Esophagus muscularis mucosa (tissue), 4 donors: ENCODE results near the gene DIRAS2. TPM values are rescaled to one million over a fixed set of nuclear protein-coding genes. Genes with fewer than 3 reads are reported as not detected.

Source experiments
- DNase-seq: peaks from one replicate; pipeline ENCODE4 v3.0.0-alpha.2; 2017; ENCODE audit errors: extremely low spot score
- H3K27ac ChIP-seq, 4 donors: fragments of 200-600 bp; sonication (generic); replicated peaks in 1 of 4; 1 replicate in 3 of 4; 2 replicates in 1 of 4; pipeline ENCODE4 v1.5.1; 2016 to 2019; ENCODE audit warnings: mild to moderate bottlenecking in 1 of 4
- H3K27me3 ChIP-seq, 4 donors: fragments of 200-600 bp; sonication (generic); one replicate each; pipeline versions ENCODE4 v1.5.1 to v1.6.0; 2016 to 2019
- H3K36me3 ChIP-seq, 4 donors: fragments of 200-600 bp; sonication (generic); one replicate each; pipeline ENCODE4 v1.5.1; 2016 to 2019
- H3K4me1 ChIP-seq, 4 donors: fragments of 200-600 bp; sonication (generic); one replicate each; pipeline ENCODE4 v1.5.1; 2016 to 2019
- H3K4me3 ChIP-seq, 4 donors: fragments of 200-600 bp; sonication (generic); 1 replicate in 2 of 4; 2 replicates in 2 of 4; pipeline ENCODE4 v1.5.1; 2016 to 2019; ENCODE audit warnings: mild to moderate bottlenecking in 4 of 4, moderate library complexity in 1 of 4
- H3K9me3 ChIP-seq, 4 donors: fragments of 200-600 bp; sonication (generic); 1 replicate in 3 of 4; 2 replicates in 1 of 4; pipeline ENCODE4 v1.5.1; 2016 to 2019
- CTCF ChIP-seq, 3 experiments: fragments of 200-600 bp in 2 of 3; fragments of 450-650 bp in 1 of 3; sonication (generic) in 2 of 3; IDR thresholded peaks; one replicate each; pipeline ENCODE4 v1.5.1; 2017 to 2019; ENCODE audit warnings: antibody characterized with exemption in 3 of 3, mild to moderate bottlenecking in 2 of 3, moderate library complexity in 1 of 3
- EP300 ChIP-seq: sonication (generic); formaldehyde crosslinking; IDR thresholded peaks from one replicate; pipeline ENCODE4 v1.6.1; 2017; ENCODE audit warnings: antibody characterized with exemption
- POLR2A ChIP-seq: fragments of 450-650 bp; IDR thresholded peaks from one replicate; pipeline ENCODE4 v1.6.1; 2017; ENCODE audit warnings: antibody characterized with exemption, moderate library complexity, mild to moderate bottlenecking, low read depth
- POLR2AphosphoS5 ChIP-seq, 2 donors: sonication (generic); formaldehyde crosslinking; IDR thresholded peaks; one replicate each; pipeline ENCODE4 v1.6.1; 2017; ENCODE audit warnings: antibody characterized with exemption in 2 of 2
- WGBS: methylation state at CpG from one replicate; pipeline ENCODE4 v1.1.5; 2018; 5-methylcytosine and 5-hydroxymethylcytosine counted together
- intact Hi-C: fragments of 100-400 bp; cut with DNase I; formaldehyde crosslinking; loops from one replicate; pipeline ENCODE4 v1.15.1; 2023
- total RNA-seq, 4 donors: library from RNA; depleted of rRNA; stranded (reverse); fragments of >200 nt; gene quantifications; one replicate each; pipeline versions ENCODE4 v1.1.0 to v1.2.1, GENCODE V29; 2016

DIRAS2 gene
- under 1 TPM in 1 of 4 donors, not detected in 3; 0.17 TPM for total RNA-seq

- Histone ChIP-seq H3K36me3 (no peaks in the 10 kb centered on the region), H3K4me3 (peak within 1 kb of the TSS; percentile 49 to 53 (median 52)), H3K4me1 (peaks cover 0 to 14% (median 14%) of the 10 kb centered on the region in 4 donors), H3K27ac (no peak within 1 kb of the TSS), H3K27me3 (peaks cover 0 to 65% (median 20%) of the 10 kb centered on the region in 4 donors), H3K9me3 (no peaks in the 10 kb centered on the region)
- intact Hi-C loops, result no loop called here
- WGBS, result 25% methylated on average over 13 of the region's 53 CpGs
- DNase-seq, result no peak
- TF ChIP-seq POLR2AphosphoS5 (IDR thresholded peaks at IDR 0.05), result no peak
- no peak for TF ChIP-seq EP300
- no peak for TF ChIP-seq POLR2A
- TF ChIP-seq CTCF (IDR thresholded peaks at IDR 0.05), result peak; percentile 25 to 30 (median 30)
Measured at GRCh38 chr9:90642570-90643539, at the start of gene DIRAS2. Gene DIRAS2 (minus strand): TSS chr9:90642824. CDS start chr9:90613827, 28,997 bp downstream.

- no peak overlapping the region for H3K27ac ChIP-seq
- H3K4me3 ChIP-seq, result no peak overlapping the region
- peak; percentile 42 for DNase-seq
- WGBS, result 69% methylated on average over 5 of the region's 5 CpGs
- TF ChIP-seq EP300 (no peak), POLR2A (no peak), POLR2AphosphoS5 (IDR thresholded peaks at IDR 0.05) (no peak), CTCF (IDR thresholded peaks at IDR 0.05) (no peak)
- H3K9me3 ChIP-seq, result no peaks in the 10 kb centered on the region
- no peaks in the 10 kb centered on the region for H3K4me1 ChIP-seq
- H3K27me3 ChIP-seq, result peaks cover 0 to 8% (median 0%) of the 10 kb centered on the region in 4 donors
- no peaks in the 10 kb centered on the region for H3K36me3 ChIP-seq
- intact Hi-C loops, result no loop called here
Measured at GRCh38 chr9:90684736-90685135, 42.1 kb upstream of the DIRAS2 start.

DNA sequence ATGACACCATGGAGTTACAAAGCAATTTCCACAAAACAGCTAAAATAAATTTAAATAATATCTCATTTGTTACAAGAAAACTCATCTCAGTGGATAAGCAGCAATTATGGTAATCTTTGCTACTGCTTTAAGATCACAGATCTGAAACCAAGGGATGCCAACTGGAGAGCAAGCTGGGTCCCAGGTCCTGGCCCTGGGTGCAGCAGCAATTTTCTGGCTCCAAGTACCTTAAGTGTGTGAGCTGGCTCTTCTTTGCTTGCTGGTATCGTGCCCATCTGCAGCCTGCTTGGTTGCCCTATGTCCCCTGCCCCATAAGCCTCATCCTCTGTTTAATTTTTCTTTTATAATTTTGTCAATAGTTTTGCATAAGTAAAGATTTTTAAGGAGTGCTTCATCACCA is 41.5 kb upstream of the DIRAS2 start:
- TF ChIP-seq CTCF (IDR thresholded peaks at IDR 0.05) (no peak), POLR2A (no peak), EP300 (no peak)
- DNase-seq, result no peak
- H3K27me3 ChIP-seq, result peaks cover 0 to 8% (median 0%) of the 10 kb centered on the region in 4 donors
- no peaks in the 10 kb centered on the region for H3K9me3 ChIP-seq
- WGBS, result 75% methylated on average over 1 of the region's 1 CpG
- H3K4me3 ChIP-seq, result no peak overlapping the region
- no peaks in the 10 kb centered on the region for H3K4me1 ChIP-seq
- no peaks in the 10 kb centered on the region for H3K36me3 ChIP-seq
- H3K27ac ChIP-seq, result no peak overlapping the region
- intact Hi-C loops, result no loop called here

DNA sequence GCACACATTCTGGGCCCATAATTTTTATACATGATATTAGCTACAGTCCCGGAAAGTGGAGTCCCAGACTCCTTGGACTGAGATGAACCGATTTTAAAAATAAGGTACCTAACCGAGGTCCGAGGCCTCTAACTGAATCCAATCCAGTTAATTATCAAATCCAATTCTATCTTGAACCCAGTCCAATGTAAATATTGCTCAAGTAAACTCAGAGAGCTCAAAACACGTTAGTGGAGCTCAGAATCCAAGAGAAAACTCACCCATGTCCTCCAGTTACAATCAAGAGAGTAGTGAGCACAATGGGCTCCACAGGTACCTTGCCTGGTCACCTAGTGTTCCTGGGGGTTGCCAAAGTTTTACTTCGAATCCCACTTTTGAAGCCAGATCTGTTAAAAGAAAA is 37.9 kb upstream of the DIRAS2 start:
- intact Hi-C loops, result no loop called here
- peaks cover 0 to 8% (median 0%) of the 10 kb centered on the region in 4 donors for H3K27me3 ChIP-seq
- no peak overlapping the region for H3K27ac ChIP-seq
- H3K4me1 ChIP-seq, result no peaks in the 10 kb centered on the region
- H3K4me3 ChIP-seq, result no peak overlapping the region
- no peak for TF ChIP-seq CTCF (IDR thresholded peaks at IDR 0.05)
- TF ChIP-seq EP300, result no peak
- no peak for TF ChIP-seq POLR2A
- no peak for TF ChIP-seq POLR2AphosphoS5 (IDR thresholded peaks at IDR 0.05)
- DNase-seq, result no peak
- 80% methylated on average over 6 of the region's 6 CpGs for WGBS
- H3K9me3 ChIP-seq, result no peaks in the 10 kb centered on the region
- H3K36me3 ChIP-seq, result no peaks in the 10 kb centered on the region
